Measurements from ENCODE around the gene STUB1.

STUB1 gene

DNA sequence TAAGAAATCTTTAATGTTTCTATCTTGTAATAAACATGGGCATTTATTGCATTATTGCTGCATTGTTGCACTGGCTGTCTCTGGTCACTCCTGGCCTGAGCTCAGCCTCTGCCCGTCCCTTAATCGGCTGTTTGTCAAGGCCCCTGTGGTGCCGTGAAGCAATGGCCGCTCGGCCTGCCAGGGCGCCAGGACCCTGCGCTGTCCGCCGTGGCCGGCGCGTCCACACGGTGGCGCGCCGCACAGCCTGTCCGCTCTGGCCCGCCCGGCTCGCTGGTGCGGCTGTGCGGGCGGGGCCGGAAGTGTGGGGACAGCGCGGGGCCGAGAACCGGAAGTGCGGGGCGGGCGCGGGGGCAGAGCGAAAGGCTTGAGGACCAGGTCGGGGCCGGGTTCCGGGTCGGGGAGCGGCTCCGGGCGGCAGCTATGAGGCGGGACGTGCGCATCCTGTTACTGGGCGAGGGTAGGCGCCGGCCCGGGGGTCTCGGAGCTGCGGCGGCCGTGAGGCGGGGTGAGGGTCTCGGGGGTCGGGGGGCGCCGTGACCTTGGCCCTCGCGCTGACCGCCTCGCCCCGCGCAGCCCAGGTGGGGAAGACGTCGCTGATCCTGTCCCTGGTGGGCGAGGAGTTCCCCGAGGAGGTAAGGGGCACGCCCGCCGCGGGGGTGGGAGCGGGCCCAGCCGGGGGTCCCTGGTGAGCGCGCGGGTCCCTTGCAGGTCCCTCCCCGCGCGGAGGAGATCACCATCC, 12.3 kb upstream of the STUB1 start, which contains the start of gene RHOT2:
Gene RHOT2, plus strand, starts transcription at position 353 of the 739 bp plus-strand sequence. Its CDS starts 68 bp downstream, at position 421.
- peak; percentile 32 for DNase-seq

DNA sequence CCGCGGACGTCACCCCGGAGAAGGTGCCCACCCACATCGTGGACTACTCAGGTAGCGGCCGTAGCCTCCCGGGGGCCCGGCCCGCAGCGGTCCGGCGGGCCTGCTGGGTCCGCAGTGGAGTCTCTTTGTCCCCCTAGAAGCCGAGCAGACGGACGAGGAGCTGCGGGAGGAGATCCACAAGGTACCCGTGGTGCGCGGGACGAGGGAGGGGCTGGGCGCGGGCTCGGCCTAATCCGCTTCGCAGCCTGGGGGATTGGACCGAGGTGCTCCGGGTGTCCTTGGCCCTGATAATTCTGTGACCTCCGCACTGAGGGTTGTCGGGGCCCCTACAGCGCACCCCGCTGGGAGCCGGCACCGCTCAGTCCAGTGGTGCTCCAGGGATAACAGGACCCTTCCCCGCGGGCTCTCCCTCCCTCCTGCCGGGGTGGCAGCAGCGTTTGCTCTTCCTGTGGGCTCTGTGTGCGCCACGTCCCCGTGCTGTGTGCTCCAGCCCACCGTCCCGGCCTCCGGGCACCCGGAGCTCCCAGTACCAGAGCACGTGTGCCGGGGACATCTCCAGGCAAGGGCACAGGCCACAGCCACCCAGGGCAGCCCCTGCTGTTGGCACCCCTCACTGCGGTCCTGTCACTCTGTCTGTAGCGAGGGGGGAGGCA, 11.6 kb upstream of the STUB1 start:
- no peak for DNase-seq

DNA sequence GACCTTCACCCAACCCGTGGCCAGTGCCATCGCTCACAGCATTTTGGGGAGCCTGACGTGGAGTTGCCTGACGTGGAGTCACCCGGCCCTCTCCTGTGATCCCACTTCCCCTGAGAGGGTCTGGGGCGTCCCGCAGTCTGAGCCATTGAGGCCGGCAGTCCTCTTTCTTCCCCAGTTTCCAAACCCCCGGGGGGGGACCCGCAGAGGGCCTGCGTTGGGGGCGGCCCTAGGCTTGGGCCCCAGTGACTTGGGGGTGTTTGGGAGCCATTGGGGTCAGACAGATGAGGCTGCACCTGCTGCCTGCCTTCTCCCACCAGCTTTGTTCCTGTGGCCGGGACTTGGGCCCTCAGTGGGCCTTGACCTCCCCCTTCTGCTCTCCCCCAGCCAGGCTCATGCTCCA, 10.5 kb upstream of the STUB1 start:
- DNase-seq = no peak

DNA sequence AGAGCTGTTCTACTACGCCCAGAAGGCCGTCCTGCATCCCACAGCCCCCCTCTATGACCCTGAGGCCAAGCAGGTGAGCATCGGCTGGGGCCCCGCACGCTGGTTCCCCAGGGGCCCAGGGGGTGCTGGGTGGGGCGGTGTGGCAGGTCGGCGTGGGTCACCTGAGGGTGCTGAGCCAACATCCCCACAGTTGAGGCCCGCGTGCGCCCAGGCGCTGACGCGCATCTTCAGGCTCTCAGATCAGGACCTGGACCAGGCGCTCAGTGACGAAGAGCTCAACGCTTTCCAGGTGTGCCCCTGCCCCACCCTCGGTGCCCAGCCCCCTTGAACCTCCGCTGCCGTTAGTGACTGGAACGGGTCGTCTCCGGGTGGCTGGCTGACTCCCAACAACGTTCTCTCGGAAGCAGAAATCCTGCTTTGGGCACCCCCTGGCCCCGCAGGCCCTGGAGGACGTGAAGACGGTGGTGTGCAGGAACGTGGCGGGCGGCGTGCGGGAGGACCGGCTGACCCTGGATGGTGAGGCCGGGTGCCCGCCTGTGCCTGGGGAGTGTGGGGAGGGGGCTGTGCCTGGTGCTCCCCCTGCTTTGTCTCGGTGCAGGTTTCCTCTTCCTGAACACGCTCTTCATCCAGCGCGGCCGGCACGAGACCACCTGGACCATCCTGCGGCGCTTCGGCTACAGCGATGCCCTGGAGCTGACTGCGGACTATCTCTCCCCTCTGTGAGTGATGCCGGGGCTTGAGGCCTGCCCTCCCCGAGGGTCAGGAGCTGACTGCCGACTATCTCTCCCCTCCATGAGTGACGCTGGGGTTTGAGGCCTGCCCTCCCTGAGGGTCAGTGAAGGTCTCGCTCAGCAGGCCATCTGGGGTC, 9.5 kb upstream of the STUB1 start:
- DNase-seq = no peak

DNA sequence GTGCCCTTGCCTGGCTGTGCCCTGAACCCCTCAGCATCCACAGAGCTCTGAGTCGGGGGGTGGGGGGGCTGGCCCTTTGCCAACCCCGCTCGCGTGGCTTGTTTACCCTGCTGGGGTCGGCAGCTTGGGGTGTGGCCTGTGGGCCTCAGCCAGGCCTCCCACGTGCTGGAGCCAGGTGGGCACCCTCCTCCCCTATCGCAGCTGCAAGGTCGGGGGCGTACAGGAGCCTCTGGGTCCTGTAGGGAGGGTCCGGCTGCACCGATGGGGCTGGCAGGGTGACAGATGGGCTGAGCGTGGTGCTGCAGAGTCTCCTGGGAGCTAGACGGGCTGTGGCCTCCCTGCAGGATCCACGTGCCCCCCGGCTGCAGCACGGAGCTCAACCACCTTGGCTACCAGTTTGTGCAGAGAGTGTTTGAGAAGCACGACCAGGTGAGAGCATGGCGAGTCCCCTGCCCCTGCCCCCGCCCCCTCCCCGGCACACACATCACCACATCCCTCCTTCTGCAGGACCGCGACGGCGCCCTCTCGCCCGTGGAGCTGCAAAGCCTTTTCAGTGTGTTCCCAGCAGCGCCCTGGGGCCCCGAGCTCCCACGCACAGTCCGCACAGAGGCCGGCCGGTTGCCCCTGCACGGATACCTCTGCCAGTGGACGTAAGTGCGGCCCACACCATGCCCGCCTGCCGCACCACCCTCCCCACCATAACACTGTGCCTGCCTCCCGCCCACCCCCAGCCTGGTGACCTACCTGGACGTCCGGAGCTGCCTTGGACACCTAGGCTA, 8.7 kb upstream of the STUB1 start:
- no peak for DNase-seq

DNA sequence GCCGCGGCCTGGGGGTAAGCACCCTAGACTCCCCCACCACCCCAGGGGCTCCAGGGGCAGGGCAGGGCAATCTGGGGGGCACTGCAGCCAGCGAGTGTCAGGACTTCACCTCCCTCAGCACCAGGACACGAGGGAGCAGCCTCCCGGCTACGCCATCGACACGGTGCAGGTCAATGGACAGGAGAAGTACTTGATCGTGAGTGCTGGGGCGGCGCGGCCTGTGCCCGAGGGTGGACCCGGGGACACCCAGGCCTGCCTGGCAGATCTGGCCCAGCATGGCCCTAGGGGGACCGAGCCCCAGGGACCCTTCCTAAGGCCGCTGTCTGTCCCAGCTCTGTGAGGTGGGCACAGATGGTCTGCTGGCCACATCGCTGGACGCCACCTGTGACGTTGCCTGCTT, 7.8 kb upstream of the STUB1 start:
- no peak for DNase-seq

DNA sequence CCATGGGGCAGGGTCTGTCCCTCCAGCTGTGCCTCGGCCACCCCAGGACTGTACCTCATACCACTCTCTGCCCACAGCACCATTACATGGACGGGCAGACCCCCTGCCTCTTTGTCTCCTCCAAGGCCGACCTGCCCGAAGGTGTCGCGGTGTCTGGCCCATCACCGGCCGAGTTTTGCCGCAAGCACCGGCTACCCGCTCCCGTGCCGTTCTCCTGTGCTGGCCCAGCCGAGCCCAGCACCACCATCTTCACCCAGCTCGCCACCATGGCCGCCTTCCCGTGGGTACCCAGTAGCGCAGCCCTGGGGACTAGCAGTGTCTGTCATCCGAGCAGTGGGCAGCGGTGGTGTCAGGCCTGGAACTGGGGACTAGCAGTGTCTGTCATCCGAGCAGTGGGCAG, 7.4 kb upstream of the STUB1 start:
- DNase-seq = no peak

DNA sequence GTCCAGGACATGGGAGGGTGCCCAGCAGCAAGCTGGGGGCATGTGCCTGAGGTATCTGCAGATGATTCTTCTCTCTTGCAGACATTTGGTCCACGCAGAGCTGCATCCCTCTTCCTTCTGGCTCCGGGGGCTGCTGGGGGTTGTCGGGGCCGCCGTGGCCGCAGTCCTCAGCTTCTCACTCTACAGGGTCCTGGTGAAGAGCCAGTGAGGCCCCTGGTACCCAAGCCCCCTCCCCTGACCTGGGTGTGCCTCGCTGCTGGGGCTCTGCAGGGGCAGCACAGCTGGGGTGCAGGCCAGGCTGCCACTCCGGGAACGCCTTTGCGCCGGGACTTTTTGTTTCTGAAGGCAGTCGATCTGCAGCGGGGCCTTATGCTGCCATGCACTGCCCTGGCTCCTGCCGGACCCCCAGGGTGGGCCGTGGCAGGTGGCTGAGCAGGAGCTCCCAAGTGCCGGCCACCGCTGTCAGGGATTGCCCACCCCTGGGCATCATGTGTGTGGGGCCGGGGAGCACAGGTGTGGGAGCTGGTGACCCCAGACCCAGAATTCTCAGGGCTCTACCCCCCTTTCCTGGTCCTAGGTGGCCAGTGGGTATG, 6.7 kb upstream of the STUB1 start:
- no peak for DNase-seq

DNA sequence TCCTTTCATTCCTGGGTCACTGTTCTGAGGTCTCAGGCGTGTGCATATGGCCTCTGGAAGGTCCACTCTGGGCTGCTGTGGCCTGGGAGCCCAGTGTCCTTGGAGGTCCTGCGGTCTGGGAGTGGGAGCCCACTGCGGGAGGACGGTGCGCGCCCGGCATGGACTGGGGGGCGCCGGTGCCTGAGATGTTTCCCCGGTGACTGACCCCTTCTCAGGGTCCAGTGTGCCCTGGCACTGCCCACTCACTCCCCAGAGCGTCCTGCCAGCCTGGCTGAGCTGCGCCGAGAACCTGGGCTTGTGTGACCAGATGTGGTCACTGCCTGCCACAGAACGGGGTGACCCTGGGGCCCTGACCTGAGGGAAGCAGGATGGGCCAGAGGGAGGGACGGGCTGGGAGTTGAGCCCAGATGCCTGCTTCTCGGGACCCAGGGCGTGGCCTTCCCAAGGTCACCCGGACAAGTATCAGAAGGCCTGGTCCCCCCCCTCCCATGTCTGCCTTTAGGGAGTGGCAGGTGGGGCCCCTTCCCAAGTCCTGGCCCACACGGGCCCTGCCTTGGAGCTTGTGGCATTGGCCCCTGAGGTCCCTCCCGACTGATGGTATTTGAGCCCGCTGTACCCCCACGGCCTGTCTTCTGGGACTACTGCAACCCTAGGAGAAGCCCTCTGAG, 5.9 kb upstream of the STUB1 start:
- no peak for DNase-seq

DNA sequence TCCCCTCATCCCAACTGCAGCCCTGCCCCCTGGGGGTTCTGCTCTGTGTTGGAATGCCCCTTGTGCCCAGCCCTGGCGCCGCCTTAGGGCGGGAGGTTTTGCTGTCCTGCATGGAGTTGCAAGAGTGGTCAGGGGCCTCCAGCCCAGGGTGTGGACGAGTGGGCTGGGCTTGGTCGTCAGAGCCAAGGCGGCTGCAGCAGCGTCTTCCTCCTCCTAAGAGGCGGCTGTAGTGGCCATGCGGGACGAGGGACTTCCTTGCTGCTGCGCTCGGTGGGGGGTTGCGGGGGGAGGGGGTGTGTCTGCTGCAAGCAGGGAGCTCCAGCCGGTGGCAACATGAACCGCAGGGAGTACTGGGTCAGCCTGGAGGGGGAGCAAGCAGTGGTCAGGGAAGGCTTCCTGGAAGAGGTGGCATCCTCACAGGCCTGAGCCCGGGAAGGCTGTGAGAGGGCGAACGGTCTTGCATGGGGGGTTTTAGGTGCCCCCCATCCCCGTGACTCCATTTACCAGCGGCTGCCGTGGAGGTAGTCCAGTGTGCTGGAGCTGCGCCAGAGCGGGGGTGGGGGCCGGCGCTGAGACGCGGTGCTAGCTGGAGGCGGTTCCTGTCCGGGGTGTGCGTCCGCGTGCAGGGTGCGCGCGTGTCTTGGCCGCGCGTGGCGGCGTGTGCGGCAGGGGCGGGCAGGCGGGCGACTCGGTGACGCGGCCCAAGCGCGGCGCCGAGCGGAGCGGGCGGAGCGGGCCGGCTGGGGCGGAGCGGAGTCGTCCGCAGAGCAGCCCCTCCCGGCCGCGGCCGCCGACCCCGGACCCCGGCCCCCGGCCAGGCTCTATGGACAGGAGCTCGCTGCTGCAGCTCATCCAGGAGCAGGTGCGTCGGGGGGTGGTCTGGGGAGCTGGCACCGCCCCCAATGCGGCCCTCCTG, 5.0 kb upstream of the STUB1 start, which contains the start of gene RHBDL1:
Gene RHBDL1, plus strand, starts transcription at position 704 of the 916 bp plus-strand sequence. Its CDS starts 120 bp downstream, at position 824.
- no peak for DNase-seq

DNA sequence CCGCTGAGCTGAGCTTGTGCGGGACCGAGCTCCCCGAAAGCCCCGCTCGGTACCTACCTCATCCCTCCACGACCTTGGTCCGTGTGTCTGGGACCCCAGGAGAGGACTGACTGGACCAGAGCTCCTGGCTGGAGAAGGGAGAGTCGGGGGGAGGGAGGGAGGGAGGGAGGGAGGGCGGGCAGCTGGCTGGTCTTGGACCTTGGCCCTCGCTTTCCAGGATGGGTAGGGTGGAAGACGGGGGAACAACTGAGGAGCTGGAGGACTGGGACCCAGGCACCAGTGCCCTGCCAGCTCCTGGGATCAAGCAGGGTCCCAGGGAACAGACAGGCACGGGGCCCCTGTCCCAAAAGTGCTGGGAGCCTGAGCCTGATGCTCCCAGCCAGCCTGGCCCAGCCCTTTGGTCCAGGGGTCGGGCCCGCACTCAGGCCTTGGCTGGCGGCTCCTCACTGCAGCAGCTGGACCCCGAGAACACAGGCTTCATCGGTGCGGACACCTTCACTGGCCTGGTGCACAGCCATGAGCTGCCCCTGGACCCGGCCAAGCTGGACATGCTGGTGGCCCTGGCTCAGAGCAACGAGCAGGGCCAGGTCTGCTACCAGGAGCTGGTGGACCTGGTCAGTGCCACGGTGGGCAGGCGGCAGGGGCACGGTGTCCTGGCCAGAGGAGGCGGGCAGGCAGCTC, 4.2 kb upstream of the STUB1 start:
- DNase-seq = no peak

DNA sequence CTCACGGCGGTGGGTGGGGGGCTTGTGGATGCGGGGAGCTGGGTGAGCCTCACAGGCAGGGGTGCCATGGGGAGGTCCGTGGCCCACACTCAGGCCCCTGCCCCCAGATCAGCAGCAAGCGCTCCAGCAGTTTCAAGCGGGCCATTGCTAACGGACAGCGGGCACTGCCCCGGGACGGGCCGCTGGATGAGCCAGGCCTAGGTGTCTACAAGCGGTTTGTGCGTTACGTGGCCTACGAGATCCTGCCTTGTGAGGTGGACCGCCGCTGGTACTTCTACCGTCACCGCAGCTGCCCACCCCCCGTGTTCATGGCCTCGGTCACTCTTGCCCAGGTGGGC, 3.7 kb upstream of the STUB1 start:
- no peak for DNase-seq

DNA sequence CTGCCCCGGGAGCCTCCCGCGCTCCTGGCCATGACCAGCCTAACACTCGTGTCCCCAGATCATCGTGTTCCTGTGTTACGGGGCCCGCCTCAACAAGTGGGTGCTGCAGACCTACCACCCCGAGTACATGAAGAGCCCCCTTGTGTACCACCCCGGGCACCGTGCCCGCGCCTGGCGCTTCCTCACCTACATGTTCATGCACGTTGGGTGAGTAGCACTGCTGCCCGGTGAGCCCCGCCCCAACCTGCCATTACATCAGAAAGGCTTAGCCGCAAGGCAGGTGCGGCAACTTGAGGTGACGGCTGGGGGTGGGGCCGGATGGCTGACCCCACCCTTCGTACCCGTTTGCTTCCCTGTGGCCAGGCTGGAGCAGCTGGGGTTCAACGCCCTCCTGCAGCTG, 3.3 kb upstream of the STUB1 start:
- DNase-seq = no peak

DNA sequence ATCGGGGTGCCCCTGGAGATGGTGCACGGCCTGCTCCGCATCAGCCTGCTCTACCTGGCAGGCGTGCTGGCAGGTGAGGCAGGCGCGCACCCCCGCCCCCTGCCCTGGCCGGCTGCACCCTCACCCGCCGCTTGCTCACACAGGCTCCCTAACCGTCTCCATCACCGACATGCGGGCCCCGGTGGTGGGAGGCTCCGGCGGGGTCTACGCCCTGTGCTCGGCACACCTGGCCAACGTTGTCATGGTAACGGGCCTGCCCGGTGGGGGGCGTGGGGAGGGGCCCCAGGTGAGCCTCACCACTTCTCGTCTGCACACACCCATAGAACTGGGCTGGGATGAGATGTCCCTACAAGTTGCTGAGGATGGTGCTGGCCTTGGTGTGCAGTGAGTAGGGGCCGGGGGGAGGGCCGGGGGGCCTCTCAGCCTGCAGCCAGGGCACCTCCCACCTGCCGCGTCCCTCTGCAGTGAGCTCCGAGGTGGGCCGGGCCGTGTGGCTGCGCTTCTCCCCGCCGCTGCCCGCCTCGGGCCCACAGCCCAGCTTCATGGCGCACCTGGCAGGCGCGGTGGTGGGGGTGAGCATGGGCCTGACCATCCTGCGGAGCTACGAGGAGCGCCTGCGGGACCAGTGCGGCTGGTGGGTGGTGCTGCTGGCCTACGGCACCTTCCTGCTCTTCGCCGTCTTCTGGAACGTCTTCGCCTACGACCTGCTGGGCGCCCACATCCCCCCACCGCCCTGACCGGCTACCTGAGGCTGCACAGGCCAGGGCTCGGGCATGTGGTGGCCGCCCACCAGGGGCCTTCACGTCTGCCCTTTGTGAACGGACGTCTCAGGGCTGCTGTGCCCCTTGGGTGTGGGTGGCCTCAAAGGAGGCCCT, 2.7 kb upstream of the STUB1 start:
- no peak for DNase-seq

DNA sequence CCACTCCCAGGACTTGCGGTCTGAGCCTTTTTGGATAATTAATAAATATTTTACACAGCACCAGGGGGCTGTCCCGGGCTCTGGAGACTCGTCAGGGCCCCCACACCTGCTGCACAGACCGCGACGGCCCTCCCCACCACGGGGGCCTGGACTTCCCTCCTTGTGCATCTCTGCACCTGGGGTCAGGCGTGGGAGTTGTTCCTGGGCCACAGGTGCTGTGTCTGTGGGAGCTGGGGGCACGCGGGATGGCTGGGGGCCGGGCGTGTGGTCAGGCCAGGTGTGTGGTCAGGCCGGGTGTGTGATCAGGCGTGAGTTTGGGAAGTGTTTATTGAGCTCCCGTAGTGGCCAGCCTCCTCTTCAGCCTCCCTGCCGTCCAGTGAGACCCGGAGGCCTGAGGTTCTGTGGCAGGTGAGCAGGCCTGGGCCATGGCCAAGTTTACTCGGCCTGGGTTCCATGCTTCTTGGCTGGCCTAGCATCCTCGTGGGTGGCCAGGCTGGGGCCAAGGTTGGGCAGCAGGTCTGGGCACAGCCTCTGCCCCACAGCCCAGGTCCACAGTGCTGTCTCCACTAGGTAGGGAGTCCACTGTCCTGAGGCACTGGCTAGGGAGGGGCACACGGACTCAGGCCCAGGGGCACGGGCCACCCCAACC, 1.9 kb upstream of the STUB1 start:
- no peak for DNase-seq

DNA sequence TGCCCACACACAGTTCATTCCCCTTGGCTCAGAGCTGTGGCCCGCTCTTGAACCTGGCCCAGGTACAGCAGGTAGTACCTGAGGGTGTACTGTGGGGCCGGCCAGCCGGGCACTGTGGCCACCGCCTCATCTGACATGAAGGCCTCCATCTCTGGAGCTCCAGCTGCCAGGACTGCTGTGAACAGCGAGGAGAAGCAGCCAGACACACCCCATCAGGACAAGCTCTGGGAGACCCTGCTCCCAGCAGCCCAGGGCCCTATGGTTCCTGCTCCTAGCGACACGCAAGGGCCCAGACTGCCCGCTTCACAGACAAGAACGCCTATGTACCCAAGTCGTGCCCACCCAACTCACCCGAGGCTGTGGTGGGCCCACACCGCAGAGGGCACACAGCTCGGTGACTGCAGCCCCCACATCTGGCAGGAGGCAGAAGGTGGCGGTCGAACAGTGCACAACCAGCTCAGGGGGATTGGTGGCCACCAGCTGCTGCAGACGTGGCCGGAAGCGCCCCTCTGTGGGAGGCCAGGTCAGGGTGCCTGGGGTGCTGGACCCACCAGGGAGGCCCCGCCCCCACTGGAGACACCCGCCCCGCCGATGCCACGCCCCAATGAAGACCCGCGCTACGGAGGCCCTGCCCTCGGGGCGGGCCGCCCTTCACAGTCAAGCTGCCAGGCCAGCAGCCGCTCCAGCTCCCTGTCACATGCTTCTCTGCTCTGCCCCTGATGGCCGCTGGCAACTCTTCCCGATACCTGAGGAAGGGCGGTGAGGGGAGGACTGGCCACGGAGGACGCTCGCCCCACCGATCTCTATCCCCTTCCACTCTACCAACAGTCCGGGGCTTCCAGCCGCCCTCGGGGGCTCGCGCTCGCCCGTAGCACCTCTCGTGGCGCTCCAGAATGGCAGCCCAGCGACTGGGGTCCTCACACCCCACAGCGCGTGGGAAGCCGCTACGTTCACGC, 1.1 kb upstream of the STUB1 start:
- no peak for DNase-seq

DNA sequence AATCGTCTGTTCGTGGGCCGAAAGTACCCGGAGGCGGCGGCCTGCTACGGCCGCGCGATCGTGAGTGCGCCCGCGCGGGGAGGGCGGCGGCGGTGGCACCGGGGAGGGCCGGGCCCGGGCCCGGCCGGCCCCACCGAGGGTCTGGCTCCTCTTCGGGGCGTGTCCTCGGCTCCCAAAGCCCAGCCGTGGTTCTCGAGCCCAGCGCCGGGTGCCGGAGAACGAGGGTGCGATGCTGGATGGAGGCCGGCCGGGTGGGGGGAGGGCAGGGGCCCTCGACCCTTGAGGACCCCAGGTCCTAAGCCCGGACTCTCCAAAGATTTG, 375 bp downstream of the STUB1 start:
- no peak for DNase-seq
